HCT116 (cell line): Measurements from ENCODE around the gene BEND3. TPM values are rescaled to one million over a fixed set of nuclear protein-coding genes. Genes with fewer than 3 reads are reported as not detected.

Source experiments
- ATAC-seq: fragments of 200-7000 bp; cut with Tn5 transposase; 2 replicates; pipeline ENCODE4 v1.9.1; 2020; ENCODE audit warnings: mild to moderate bottlenecking, moderate library complexity
- BruUV-seq: library from RNA; stranded (reverse); fragments of 400-500 nt; replicated peaks from 2 replicates; lab custom pipeline; 2021; lab: Mats Ljungman, UMichigan
- CTCF ChIA-PET: fragments of 300-600 bp; sonication (Branson Sonifier 250); formaldehyde crosslinking; loops from one replicate; lab custom pipeline; 2021; ENCODE audit warnings: antibody characterized with exemption; lab: Charles Lee
- POLR2A ChIA-PET: fragments of 300-600, 350-600 bp; sonication (Branson Sonifier 250); formaldehyde crosslinking; loops from one replicate; lab custom pipeline; 2021; ENCODE audit warnings: antibody characterized with exemption; lab: Charles Lee
- RAD21 ChIA-PET, 2 experiments: fragments of 300-600 bp; sonication (Branson Sonifier 250); formaldehyde crosslinking; loops; one replicate each; lab custom pipeline; 2023; ENCODE audit warnings: low total read pairs in 2 of 2; ENCODE audit not compliant: uncharacterized antibody in 2 of 2, unreplicated experiment in 2 of 2, low non-redundant PET in 1 of 2; lab: Charles Lee
- DNase-seq: peaks from one replicate; pipeline ENCODE4 v3.0.0-alpha.2; 2010; ENCODE audit warnings: low read depth, low spot score
- H2AFZ ChIP-seq: fragments of 200-600 bp; shearing (Covaris generic), sonication (generic); 2 replicates; pipeline ENCODE4 v1.6.1; 2017; ENCODE audit warnings: low read depth, mixed run types, mixed read lengths, antibody characterized with exemption, low read length; ENCODE audit not compliant: poor library complexity, severe bottlenecking
- H3K27ac ChIP-seq: 2 replicates; pipeline ENCODE4 v1.5.1; 2012; ENCODE audit warnings: low read depth, low read length
- H3K27me3 ChIP-seq: fragments of 200-600 bp; sonication (generic); 2 replicates; pipeline ENCODE4 v1.6.1; 2016; ENCODE audit warnings: mixed run types, low read length, mixed read lengths; ENCODE audit not compliant: insufficient read depth
- H3K36me3 ChIP-seq, 2 experiments: fragments of 200-500 bp in 1 of 2; fragments of 200-600 bp in 1 of 2; sonication (Bioruptor generic) in 1 of 2; sonication (generic) in 1 of 2; 2 replicates each; pipeline versions ENCODE4 v1.5.1 to v1.6.1; 2014 to 2016; ENCODE audit warnings: low read length in 2 of 2, inconsistent platforms in 1 of 2, mixed read lengths in 1 of 2, mixed run types in 1 of 2; ENCODE audit not compliant: insufficient read depth in 2 of 2, control insufficient read depth in 1 of 2
- H3K4me1 ChIP-seq, 2 experiments: fragments of 200-600 bp in 1 of 2; sonication (generic) in 1 of 2; 2 replicates each; pipeline versions ENCODE4 v1.5.1 to v1.6.1; 2012 to 2017; ENCODE audit warnings: low read length in 2 of 2, inconsistent platforms in 1 of 2, mild to moderate bottlenecking in 1 of 2, mixed read lengths in 1 of 2, mixed run types in 1 of 2, moderate library complexity in 1 of 2; ENCODE audit not compliant: insufficient read depth in 2 of 2, control insufficient read depth in 1 of 2
- H3K4me2 ChIP-seq: fragments of 200-600 bp; sonication (generic); 2 replicates; pipeline ENCODE4 v1.6.1; 2017; ENCODE audit warnings: mixed run types, low read length, mixed read lengths
- H3K4me3 ChIP-seq, 2 experiments: fragments of 200-600 bp in 1 of 2; sonication (generic) in 1 of 2; replicated peaks in 1 of 2; 2 replicates each; pipeline ENCODE4 v1.5.1; 2011 to 2016; ENCODE audit warnings: low read length in 2 of 2, control low read depth in 1 of 2, low read depth in 1 of 2, mild to moderate bottlenecking in 1 of 2, mixed read lengths in 1 of 2, mixed run types in 1 of 2
- H3K79me2 ChIP-seq: fragments of 200-600 bp; sonication (generic); 2 replicates; pipeline ENCODE4 v1.6.1; 2017; ENCODE audit warnings: mild to moderate bottlenecking, mixed run types, low read length, moderate library complexity, mixed read lengths; ENCODE audit not compliant: insufficient read depth
- H3K9ac ChIP-seq: fragments of 200-600 bp; sonication (generic); 2 replicates; pipeline ENCODE4 v1.6.1; 2016; ENCODE audit warnings: low read length, mixed read lengths
- H3K9me2 ChIP-seq: fragments of 200-600 bp; sonication (generic), shearing (Covaris generic); 2 replicates; pipeline ENCODE4 v1.6.1; 2017; ENCODE audit warnings: mixed run types, mild to moderate bottlenecking, moderate library complexity; ENCODE audit not compliant: insufficient read depth
- H3K9me3 ChIP-seq, 2 experiments: fragments of 200-500 bp in 1 of 2; fragments of 200-600 bp in 1 of 2; sonication (Bioruptor generic) in 1 of 2; sonication (generic) in 1 of 2; 2 replicates each; pipeline ENCODE4 v1.6.1; 2014 to 2017; ENCODE audit warnings: low read length in 2 of 2, mixed read lengths in 2 of 2, inconsistent platforms in 1 of 2, low read depth in 1 of 2, mild to moderate bottlenecking in 1 of 2, mixed run types in 1 of 2, moderate library complexity in 1 of 2; ENCODE audit not compliant: control insufficient read depth in 1 of 2, insufficient read depth in 1 of 2
- H4K20me1 ChIP-seq: fragments of 200-600 bp; sonication (generic), shearing (Covaris generic); 2 replicates; pipeline ENCODE4 v1.6.1; 2017; ENCODE audit warnings: mixed run types, mild to moderate bottlenecking, moderate library complexity; ENCODE audit not compliant: insufficient read depth
- CBX3 ChIP-seq: IDR thresholded peaks from 2 replicates; pipeline ENCODE4 v1.6.1; 2012; ENCODE audit warnings: low read depth
- ELF1 ChIP-seq: IDR thresholded peaks from 2 replicates; pipeline ENCODE4 v1.6.1; 2012; ENCODE audit warnings: low read depth, borderline replicate concordance
- EZH2phosphoT487 ChIP-seq: fragments of 200-600 bp; IDR thresholded peaks from 2 replicates; pipeline ENCODE4 v1.6.1; 2018; ENCODE audit warnings: antibody characterized with exemption, borderline replicate concordance
- POLR2AphosphoS5 ChIP-seq: IDR thresholded peaks from 2 replicates; pipeline ENCODE4 v1.6.1; 2011; ENCODE audit warnings: mild to moderate bottlenecking, low read depth, low read length, moderate library complexity
- SIN3A ChIP-seq: IDR thresholded peaks from 2 replicates; pipeline ENCODE4 v1.6.1; 2012; ENCODE audit warnings: low read depth
- SRF ChIP-seq: IDR thresholded peaks from 2 replicates; pipeline ENCODE4 v1.6.1; 2012; ENCODE audit warnings: low read depth
- intact Hi-C: fragments of 100-400 bp; cut with micrococcal nuclease; formaldehyde crosslinking; loops from 2 replicates; pipeline ENCODE4 v1.10.0; 2022
- total RNA-seq: library from RNA; stranded (reverse); gene quantifications from one replicate; pipeline ENCODE4 v1.2.1, GENCODE V29; 2021; ENCODE audit not compliant: unreplicated experiment
- TF ChIP-seq, protein P1 (sequence below): IDR thresholded peaks from 2 replicates; pipeline ENCODE4 v1.6.1; 2012
- TF ChIP-seq, protein P2 (sequence below): IDR thresholded peaks from 2 replicates; pipeline ENCODE4 v1.6.1; 2012; ENCODE audit warnings: low read depth

BEND3 gene
- total RNA-seq, 1 experiment from 2014 or later, result 6.3 TPM

DNA sequence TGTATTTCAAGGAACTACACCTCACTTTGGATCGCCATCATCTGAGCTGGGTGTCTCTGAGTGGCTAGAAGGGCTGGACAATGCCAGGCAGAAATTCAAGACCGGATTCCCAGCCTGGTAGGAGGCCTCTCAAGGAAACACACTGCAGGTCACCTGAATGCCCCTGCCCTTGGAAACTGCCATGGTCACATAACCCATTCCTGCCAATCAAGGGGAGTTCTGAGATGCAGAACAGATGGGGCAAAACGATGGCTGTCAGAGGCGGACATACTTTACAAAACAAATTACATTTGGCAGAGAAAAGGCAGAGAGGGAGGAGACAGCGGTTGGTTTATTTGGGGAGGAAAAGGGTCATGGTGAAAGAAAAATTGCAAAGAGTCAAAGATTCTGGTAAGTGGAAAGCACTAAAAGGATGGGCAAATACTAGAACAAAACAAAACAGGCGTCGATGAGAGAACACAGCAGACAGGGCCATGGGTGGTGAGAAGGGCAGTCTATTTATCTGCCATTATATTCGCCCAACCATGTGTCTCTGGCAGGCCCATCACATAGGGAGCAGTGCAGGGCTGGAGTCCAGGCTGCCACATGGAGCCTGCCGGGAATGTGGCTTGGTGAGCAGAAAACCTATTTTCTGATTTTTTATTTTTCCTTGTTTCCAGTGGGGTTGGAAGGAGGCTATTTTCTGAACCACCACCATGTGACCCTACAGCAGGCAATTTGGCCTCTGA is 13.5 kb downstream of the BEND3 start:
- ChIA-PET CTCF (interaction anchor here (1.8 kb wide), 1 partner anchor 12 kb away, joined by 5 read pairs; no protein-coding TSS in a partner anchor), POLR2A (no interaction called here), RAD21 (no interaction called here)
- intact Hi-C loops, result no loop called here
- Histone ChIP-seq H3K4me3 (no peak overlapping the region), H4K20me1 (no peaks in the 10 kb centered on the region), H3K4me2 (no peak overlapping the region), H3K27me3 (no peaks in the 10 kb centered on the region), H3K36me3 (no peaks in the 10 kb centered on the region), H3K27ac (no peak overlapping the region), H3K9me3 (no peaks in the 10 kb centered on the region), H3K4me1 (peaks cover 0 to 3% of the 10 kb centered on the region in 2 experiments; a peak in 1 of 4 replicates), H3K79me2 (no peaks in the 10 kb centered on the region), H2AFZ (no peak overlapping the region), H3K9ac (no peak overlapping the region), H3K9me2 (no peaks in the 10 kb centered on the region)
- no peak for TF ChIP-seq POLR2AphosphoS5
- DNase-seq, result no peak
- no peak for ATAC-seq
- no TSS peak for BruUV-seq

DNA sequence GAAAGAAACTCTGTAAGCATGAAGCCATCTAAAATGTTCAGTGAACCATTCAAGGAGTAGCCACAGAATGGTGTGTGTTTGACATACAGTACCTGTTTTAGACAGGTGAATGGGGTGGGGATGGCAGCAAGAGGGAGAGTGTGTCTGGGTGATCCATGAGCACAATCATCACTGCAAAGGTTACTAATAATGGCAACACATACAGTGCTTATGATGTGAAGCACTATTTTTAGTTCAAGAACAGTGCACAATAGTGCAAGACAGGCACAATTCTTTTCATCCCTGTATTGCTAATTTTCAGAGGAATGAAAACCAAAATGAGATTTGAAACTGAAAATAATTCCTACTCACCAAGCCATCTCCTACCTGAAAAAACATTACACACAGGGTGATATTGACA is 14.1 kb downstream of the BEND3 start:
- Histone ChIP-seq H3K79me2 (no peaks in the 10 kb centered on the region), H3K4me2 (no peak overlapping the region), H3K4me1 (peaks cover 0 to 3% of the 10 kb centered on the region in 2 experiments; a peak in 1 of 4 replicates), H3K9ac (no peak overlapping the region), H3K27ac (no peak overlapping the region), H4K20me1 (no peaks in the 10 kb centered on the region), H3K9me3 (no peaks in the 10 kb centered on the region), H2AFZ (no peak overlapping the region), H3K27me3 (no peaks in the 10 kb centered on the region)
- no peak for DNase-seq
- ChIA-PET RAD21 (no interaction called here), CTCF (no interaction called here)
- intact Hi-C loops, result no loop called here
- TF ChIP-seq, protein P1, sequence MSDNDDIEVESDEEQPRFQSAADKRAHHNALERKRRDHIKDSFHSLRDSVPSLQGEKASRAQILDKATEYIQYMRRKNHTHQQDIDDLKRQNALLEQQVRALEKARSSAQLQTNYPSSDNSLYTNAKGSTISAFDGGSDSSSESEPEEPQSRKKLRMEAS, result no peak
- TF ChIP-seq EZH2phosphoT487, result no peak
- TF ChIP-seq SRF, result no peak
- TF ChIP-seq CBX3, result no peak
- no peak for TF ChIP-seq SIN3A
- TF ChIP-seq ELF1, result no peak
- TF ChIP-seq, protein P2, sequence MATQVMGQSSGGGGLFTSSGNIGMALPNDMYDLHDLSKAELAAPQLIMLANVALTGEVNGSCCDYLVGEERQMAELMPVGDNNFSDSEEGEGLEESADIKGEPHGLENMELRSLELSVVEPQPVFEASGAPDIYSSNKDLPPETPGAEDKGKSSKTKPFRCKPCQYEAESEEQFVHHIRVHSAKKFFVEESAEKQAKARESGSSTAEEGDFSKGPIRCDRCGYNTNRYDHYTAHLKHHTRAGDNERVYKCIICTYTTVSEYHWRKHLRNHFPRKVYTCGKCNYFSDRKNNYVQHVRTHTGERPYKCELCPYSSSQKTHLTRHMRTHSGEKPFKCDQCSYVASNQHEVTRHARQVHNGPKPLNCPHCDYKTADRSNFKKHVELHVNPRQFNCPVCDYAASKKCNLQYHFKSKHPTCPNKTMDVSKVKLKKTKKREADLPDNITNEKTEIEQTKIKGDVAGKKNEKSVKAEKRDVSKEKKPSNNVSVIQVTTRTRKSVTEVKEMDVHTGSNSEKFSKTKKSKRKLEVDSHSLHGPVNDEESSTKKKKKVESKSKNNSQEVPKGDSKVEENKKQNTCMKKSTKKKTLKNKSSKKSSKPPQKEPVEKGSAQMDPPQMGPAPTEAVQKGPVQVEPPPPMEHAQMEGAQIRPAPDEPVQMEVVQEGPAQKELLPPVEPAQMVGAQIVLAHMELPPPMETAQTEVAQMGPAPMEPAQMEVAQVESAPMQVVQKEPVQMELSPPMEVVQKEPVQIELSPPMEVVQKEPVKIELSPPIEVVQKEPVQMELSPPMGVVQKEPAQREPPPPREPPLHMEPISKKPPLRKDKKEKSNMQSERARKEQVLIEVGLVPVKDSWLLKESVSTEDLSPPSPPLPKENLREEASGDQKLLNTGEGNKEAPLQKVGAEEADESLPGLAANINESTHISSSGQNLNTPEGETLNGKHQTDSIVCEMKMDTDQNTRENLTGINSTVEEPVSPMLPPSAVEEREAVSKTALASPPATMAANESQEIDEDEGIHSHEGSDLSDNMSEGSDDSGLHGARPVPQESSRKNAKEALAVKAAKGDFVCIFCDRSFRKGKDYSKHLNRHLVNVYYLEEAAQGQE, result no peak
- TF ChIP-seq, all 23 proteins: peak for 0
- Histone ChIP-seq H3K4me3 (no peak overlapping the region), H3K9me2 (no peaks in the 10 kb centered on the region), H3K36me3 (no peaks in the 10 kb centered on the region)
- POLR2A ChIA-PET, result no interaction called here
- BruUV-seq, result no TSS peak
- ATAC-seq, result no peak
